GM19455 (cell line): ENCODE data around the gene HAND2.

Source experiments
- ATAC-seq: cut with Tn5 transposase; IDR thresholded peaks from one replicate; pipeline ENCODE4 v1.9.1; 2021; ENCODE audit not compliant: unreplicated experiment

Gene HAND2

DNA sequence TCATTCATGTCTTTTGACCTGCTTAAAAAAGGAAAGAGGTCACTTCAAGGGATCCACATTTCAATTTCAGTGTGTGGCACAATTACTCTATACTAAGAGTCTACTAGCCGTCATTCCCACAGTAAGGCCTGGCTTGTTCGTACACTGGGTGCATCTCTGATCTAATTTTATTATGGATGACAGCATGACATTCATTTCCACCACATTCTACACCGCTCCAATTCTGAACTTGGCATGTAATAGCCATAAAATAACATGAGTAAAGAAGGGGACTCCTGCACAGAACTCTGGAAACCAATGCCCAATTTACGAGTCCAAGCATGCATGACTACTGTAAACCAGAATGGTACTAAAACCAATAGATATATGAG, 51.1 kb downstream of the HAND2 start:
- ATAC-seq: no peak

DNA sequence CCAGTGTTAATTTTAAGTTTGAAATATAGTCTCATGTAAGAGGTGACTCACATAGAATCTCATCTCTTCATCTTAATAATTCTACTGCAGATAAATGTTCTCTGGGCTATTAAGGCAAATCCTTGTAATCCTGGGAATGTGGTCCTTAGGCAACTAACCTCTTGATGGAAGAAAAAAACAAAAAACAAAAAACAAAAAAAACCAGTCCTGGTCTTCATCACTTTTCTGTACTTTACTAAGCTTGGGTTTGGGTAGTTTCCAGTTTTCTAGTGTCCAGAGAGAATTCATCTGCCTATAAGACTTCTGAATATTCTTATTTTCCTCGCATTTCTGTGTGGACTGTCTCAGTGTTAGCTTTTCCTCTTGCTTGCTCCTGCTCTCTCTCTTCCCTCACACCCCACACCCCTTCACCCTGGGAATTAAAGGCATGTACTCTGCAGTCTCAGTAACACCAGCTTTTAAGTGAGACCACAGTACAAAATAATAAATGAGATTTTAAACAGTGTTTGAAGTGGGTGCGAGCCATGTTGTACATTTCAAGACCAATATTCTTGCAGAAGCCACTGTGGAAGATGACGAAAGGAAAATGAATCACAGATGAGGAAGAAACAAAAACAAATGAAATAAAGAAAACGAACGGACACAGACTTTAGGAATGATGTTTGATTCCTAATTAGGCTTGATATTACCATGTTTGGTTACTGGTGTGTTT, 51.7 kb downstream of the HAND2 start:
- ATAC-seq: no peak

DNA sequence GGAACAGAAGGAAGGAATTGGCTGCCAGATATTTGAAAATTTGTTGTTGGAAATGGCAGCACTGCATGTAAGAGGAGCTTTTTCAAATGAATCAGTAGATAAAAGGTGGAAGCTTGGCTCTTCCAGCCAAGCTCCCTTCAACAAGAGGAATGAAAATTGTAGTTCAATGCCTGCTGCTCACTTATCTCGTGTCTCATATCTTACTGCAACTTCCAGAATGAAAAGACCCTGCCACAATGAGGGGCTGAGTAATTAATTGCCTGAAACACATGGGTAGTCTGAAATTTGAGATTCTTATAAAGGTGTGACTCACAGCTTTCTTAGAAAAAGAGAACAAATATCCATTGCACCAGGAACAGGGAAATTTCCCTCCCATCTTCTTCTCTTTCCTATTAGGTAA, 53.0 kb downstream of the HAND2 start:
- ATAC-seq: no peak
